ENCODE results near the gene MZT2A.
"Not testable (repeated sequence)": the region's sequence is repeated elsewhere in the genome, so short reads cannot be mapped to it uniquely, and the experiment has no call there.

DNA sequence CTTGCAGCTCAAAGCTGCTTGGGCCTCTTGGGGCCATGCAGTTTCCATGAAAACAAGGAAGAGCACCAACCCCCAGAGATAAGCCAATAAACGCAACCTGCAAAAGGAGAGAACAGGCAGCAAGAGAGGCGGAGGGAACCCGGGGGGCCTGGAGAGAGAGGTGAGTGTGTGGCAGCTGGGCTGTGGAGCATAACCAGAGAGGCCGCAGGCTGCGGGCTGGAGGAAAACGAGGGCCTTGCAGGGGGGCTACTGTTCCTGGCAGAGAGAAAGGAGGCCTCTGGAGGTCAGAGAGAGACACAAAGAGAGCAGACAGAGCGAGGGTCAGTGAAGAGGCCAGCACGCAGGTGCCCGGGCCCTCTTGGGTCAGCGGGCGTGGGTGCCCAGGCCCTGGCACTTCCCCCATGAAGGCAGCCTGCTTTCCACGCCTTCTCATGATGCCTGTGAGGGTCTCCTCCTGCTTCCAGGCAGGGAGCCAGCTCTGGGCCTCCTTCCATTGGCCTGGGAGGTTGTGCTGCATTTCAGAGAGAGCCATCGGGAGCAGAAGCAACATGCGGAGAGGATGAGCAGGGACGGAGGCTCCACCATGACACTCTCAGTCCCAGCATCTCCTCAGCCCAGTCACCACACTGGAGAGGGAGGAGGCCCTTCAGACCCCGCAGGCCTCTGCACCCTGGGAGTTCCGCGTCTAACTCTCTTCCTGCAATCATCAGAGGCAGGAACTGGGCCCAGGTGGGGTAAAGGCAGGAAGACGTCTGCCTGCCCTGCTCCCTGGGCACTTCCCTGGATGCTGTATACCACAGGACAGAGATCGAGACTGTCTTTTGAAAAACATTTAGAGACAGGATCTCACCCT is 1.4 kb downstream of the MZT2A start:
- not testable (repeated sequence) for TF ChIP-seq CTCF (IDR thresholded peaks at IDR 0.05 in 4 of 5, conservative IDR thresholded peaks at IDR 0.05 in 1 of 5); POLR2A (IDR thresholded peaks at IDR 0.05)
